HG03095 (cell line): ENCODE data around the gene FBXL13.
"Not testable (repeated sequence)": the region's sequence is repeated elsewhere in the genome, so short reads cannot be mapped to it uniquely, and the experiment has no call there.

Experiments used
- ATAC-seq: cut with Tn5 transposase; IDR thresholded peaks from one replicate; pipeline ENCODE4 v1.9.1; 2021; ENCODE audit warnings: moderate library complexity; ENCODE audit not compliant: unreplicated experiment

Gene FBXL13

GRCh38 chr7:103080923-103081322, 6.3 kb upstream of the FBXL13 start:
- no peak for ATAC-seq

GRCh38 chr7:103079836-103080235, 5.2 kb upstream of the FBXL13 start:
- ATAC-seq = no peak

- ATAC-seq = not testable (repeated sequence)
Measured at GRCh38 chr7:103078226-103078625, 3.6 kb upstream of the FBXL13 start.

DNA sequence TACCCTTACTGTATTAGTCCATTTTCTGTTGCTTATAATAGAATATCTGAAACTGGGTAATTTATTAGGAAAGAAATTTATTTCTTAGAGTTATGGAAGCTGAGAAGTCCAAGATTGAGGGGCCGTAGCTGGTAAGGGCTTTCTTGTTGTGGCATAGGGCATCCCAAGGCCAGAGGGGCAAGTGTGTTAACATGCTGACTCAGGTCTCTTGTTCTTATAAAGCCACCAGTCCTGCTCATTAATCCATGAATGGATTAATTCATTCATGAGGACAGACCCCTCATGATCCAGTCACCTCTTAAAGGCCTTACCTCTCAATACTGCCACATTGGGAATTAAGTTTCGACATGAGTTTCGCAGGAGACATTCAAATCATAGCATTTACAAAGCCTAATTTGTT, 2.7 kb upstream of the FBXL13 start:
- no peak for ATAC-seq

DNA sequence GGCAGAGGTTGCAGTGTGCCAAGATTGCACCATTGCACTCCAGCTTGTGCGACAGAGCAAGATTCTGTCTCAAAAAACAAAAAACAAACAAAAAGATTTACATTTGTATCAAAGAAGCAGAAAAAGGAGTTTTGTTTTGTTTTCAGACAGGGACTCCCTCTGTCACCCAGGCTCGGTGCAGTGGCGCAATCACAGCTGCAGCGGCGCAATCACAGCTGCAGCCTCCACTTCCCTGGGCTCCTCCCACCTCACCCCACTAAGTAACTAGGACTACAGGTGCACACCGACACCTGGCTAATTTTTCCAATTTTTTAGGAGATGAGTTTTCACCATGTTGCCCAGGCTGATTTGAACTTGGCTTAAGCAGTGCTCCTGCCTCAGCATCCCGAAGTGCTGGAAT, 2.2 kb upstream of the FBXL13 start:
- no peak for ATAC-seq

DNA sequence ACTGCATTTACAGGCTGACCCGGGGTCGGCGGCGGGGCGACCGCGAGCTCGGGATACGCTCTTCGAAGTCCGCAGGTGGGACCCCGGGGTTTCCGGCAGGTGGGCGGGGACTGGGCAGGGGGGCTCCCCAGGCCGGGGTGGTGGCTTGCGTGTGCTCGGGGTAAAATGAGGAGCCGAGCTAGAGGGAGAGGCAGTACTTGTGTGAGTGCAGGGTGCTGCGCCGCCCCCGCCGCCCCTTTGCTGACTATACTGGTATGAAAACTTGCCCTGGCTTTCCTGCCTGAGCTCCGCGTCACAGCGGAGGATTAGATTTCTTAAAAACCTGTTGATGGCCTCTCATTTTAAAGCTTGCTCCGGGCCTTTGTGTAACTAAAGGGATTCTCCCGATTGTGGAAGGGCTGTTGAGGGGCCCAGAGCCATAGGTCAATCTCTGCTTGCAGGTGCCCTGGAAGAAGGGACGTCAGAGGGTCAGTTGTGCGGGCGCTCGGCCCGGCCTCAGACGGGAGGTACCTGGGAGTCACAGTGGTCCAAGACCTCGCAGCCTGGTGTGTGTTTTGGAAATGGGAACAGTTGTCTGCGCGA, 832 bp upstream of the FBXL13 start:
- ATAC-seq = peak; percentile 48

GRCh38 chr7:103073989-103074518, 542 bp downstream of the FBXL13 start:
- ATAC-seq = no peak

GRCh38 chr7:103071000-103071399, 3.6 kb downstream of the FBXL13 start:
- no peak for ATAC-seq

DNA sequence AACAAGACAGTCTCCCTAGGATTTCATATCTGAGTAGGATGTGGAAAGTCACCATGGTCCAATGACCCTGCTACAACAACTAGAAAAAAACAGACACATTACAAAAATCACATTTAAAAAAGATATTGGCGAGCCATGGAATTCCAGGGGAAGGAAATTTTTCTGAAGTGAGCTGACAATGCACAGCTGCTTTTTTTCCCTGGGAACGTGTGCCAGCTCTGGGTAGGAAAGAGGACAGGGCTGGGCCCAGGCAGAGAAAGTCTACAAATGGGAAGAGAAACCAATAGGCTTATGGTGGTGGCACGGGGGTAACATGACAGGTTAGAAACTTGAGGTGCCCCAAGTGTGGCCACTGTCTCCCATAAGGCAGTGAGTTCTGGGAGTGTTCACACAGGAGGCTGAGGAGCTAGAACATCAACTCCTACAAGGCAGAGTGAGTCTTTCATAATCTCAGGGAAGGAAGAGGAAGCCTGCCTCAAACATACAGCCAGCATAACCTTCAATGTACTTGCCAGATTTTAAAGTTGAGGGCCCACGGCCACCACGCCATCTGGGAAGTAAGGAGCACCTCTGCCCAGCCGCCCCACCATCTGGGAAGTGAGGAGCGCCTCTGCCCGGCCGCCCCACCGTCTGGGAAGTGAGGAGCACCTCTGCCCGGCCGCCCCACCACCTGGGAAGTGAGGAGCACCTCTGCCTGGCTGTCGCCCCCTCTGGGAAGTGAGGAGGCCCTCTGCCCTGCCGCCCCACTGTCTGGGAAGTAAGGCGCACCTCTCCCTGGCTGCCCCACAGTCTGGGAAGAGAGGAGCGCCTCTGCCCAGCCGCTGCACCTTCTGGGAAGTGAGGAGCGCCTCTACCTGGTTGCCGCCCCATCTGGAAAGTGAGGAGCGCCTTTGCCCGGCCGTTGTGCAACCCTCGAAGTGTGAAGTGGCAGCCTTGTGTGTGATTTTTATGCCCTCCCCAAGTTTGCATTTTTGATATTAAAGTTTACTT, 5.9 kb downstream of the FBXL13 start:
- ATAC-seq = no peak

GRCh38 chr7:103065667-103066066, 8.9 kb downstream of the FBXL13 start:
- ATAC-seq = peak; percentile 57

GRCh38 chr7:103063895-103064294, 10.7 kb downstream of the FBXL13 start:
- no peak for ATAC-seq

GRCh38 chr7:103059471-103059870, 15.1 kb downstream of the FBXL13 start:
- no peak for ATAC-seq

DNA sequence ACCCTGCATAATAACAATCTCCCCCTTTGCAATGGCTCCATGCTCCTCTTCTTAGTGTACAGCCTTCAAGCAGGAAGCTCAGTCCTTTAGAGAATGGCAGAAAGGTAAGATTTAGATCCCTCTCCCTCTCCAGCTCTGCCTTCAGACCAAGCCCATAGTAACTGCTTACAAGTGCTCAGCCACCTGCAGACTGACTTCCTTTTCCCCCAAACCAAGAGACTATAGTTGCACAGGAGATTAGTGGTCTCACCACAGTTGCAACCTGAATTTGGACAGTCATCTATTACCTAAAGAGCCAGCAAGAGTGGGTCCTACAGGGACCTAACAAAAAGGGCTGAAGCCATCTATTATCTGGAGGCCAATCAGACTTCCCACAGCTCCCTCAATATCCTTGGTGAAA, 16.5 kb downstream of the FBXL13 start:
- no peak for ATAC-seq

DNA sequence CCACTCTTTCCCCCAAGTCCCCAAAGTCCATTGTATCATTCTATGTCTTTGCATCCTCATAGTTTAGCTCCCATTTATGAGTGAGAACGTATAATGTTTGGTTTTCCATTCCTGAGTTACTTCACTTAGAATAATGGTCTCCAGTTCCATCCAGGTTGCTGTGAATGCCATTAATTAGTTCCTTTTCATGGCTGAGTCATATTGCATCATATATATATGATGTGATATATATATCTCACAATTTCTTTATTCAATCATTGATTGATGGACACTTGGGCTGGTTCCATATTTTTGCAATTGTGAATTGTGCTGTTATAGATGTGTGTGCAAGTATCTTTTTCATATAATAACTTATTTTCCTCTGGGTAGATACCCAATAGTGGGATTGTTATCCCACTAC, 18.6 kb downstream of the FBXL13 start:
- not testable (repeated sequence) for ATAC-seq

- no peak for ATAC-seq
Measured at GRCh38 chr7:103051519-103051918, 23.1 kb downstream of the FBXL13 start.

DNA sequence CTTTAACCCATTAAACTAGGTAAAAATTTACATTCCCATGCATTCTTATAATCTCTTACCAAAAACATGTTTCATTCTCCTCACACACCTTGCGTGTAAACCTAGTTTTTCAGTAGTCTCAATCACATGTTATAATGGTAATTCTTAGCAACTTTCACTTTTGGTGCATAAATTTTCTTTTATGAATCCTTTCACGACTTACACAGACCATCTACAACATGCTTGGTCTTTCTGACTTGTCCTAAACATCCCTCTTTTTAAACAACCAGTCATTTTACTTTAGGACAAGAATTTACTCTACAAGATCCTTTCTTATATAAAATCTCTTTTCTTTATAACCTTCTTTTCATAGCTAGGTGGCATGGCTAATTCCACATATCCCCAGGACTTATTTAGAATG, 25.8 kb downstream of the FBXL13 start:
- no peak for ATAC-seq

DNA sequence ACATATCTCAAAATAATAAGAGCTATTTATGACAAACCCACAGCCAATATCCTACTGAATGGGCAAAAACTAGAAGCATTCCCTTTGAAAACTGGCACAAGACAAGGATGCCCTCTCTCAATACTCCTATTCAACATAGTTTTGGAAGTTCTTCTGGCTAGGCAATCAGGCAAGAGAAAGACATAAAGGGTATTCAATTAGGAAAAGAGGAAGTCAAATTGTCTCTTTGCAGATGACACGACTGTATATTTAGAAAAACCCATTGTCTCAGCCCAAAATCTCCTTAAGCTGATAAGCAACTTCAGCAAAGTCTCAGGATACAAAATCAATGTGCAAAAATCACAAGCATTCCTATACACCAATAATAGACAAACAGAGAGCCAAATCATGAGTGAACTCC, 32.8 kb downstream of the FBXL13 start:
- ATAC-seq = not testable (repeated sequence)

GRCh38 chr7:103037823-103038739, 36.5 kb downstream of the FBXL13 start:
- not testable (repeated sequence) for ATAC-seq

GRCh38 chr7:103037476-103037822, 37.1 kb downstream of the FBXL13 start:
- no peak for ATAC-seq

DNA sequence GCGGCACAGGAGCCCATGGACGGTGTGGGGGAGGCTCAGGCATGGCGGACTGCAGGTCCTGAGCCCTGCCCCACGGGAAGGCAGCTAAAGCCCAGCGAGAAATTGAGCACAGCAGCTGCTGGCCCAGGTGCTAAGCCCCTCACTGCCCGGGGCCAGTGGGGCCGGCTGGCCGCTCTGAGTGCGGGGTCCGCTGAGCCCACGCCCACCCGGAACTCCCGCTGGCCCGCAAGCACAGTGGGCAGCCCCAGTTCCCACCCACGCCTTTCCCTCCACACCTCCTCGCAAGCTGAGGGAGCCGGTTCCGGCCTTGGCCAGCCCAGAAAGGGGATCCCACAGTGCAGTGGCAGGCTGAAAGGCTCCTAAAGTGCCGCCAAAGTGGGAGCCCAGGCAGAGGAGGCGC, 40.3 kb downstream of the FBXL13 start:
- not testable (repeated sequence) for ATAC-seq

GRCh38 chr7:103031781-103032180, 42.8 kb downstream of the FBXL13 start:
- ATAC-seq = no peak
